ENCODE measurements around the gene ST6GALNAC5. TPM values are rescaled to one million over a fixed set of nuclear protein-coding genes. Genes with fewer than 3 reads are reported as not detected.

Gene ST6GALNAC5
- total RNA-seq, 3 donors from 2014 or later (not counting 1 experiment from before 2014, with no cell fraction given) = not detected

GRCh38 chr1:77084457-77084856 is 217.2 kb downstream of the ST6GALNAC5 start:
- Mint-ChIP-seq H3K27ac (no peak overlapping the region), H3K9me3 (no peaks in the 10 kb centered on the region), H3K4me1 (no peaks in the 10 kb centered on the region), H3K4me3 (no peak overlapping the region), H3K27me3 (ENCODE audit: low read depth in 2 of 2) (peaks cover 0 to 9% of the 10 kb centered on the region in 2 donors), H3K36me3 (no peaks in the 10 kb centered on the region)
- ATAC-seq (no peak), DNase-seq (no peak)
- no peak for TF ChIP-seq CTCF (IDR thresholded peaks at IDR 0.05)
- Histone ChIP-seq H3K4me3 (ENCODE audit: low read length) (no peak overlapping the region), H3K36me3 (ENCODE audit: control insufficient read depth, insufficient read depth, low read length) (no peaks in the 10 kb centered on the region), H3K4me1 (ENCODE audit: control insufficient read depth, insufficient read depth, low read length) (no peaks in the 10 kb centered on the region), H3K27me3 (ENCODE audit: control insufficient read depth, insufficient read depth, low read length) (no peaks in the 10 kb centered on the region), H3K9me3 (ENCODE audit: control insufficient read depth, insufficient read depth, low read length) (no peaks in the 10 kb centered on the region), H3K27ac (ENCODE audit: low read length) (no peak overlapping the region)
- WGBS (ENCODE audit: insufficient coverage) = 93% methylated on average over 2 of the region's 2 CpGs
- intact Hi-C loops (cut with micrococcal nuclease) = no loop called here

- Histone ChIP-seq H3K27me3 (ENCODE audit: control insufficient read depth, insufficient read depth, low read length) (no peaks in the 10 kb centered on the region), H3K4me3 (ENCODE audit: low read length) (no peak overlapping the region), H3K36me3 (ENCODE audit: control insufficient read depth, insufficient read depth, low read length) (no peaks in the 10 kb centered on the region), H3K27ac (ENCODE audit: low read length) (no peak overlapping the region), H3K9me3 (ENCODE audit: control insufficient read depth, insufficient read depth, low read length) (no peaks in the 10 kb centered on the region), H3K4me1 (ENCODE audit: control insufficient read depth, insufficient read depth, low read length) (no peaks in the 10 kb centered on the region)
- Mint-ChIP-seq H3K4me1 (no peaks in the 10 kb centered on the region), H3K27me3 (ENCODE audit: low read depth in 2 of 2) (peaks cover 0 to 3% of the 10 kb centered on the region in 2 donors), H3K9me3 (no peaks in the 10 kb centered on the region), H3K36me3 (no peaks in the 10 kb centered on the region), H3K4me3 (no peak overlapping the region), H3K27ac (no peak overlapping the region)
- ATAC-seq (no peak), DNase-seq (no peak)
- no CpG with 5 or more reads among the region's 1 CpG for whole genome bisulfite sequencing (ENCODE audit: insufficient coverage)
- no peak for TF ChIP-seq CTCF (IDR thresholded peaks at IDR 0.05)
- intact Hi-C loops (cut with micrococcal nuclease) = no loop called here
Observed at GRCh38 chr1:77085109-77085508, 217.8 kb downstream of the ST6GALNAC5 start.

- no peaks in the 10 kb centered on the region for H3K36me3 ChIP-seq (ENCODE audit: control insufficient read depth, insufficient read depth, low read length)
- no peak overlapping the region for H3K4me3 Mint-ChIP-seq
- no peak for TF ChIP-seq CTCF (IDR thresholded peaks at IDR 0.05)
- 27% methylated on average over 2 of the region's 2 CpGs for WGBS (ENCODE audit: insufficient coverage)
- H3K36me3 Mint-ChIP-seq = no peaks in the 10 kb centered on the region
- H3K27ac ChIP-seq (ENCODE audit: low read length) = no peak overlapping the region
- H3K4me1 ChIP-seq (ENCODE audit: control insufficient read depth, insufficient read depth, low read length) = no peaks in the 10 kb centered on the region
- ATAC-seq (no peak), DNase-seq (no peak)
- intact Hi-C loops (cut with micrococcal nuclease) = no loop called here
- no peaks in the 10 kb centered on the region for H3K9me3 Mint-ChIP-seq
- no peaks in the 10 kb centered on the region for H3K4me1 Mint-ChIP-seq
- H3K27me3 Mint-ChIP-seq (ENCODE audit: low read depth in 2 of 2) = no peaks in the 10 kb centered on the region
- H3K4me3 ChIP-seq (ENCODE audit: low read length) = no peak overlapping the region
- H3K27ac Mint-ChIP-seq = no peak overlapping the region
- H3K9me3 ChIP-seq (ENCODE audit: control insufficient read depth, insufficient read depth, low read length) = no peaks in the 10 kb centered on the region
- H3K27me3 ChIP-seq (ENCODE audit: control insufficient read depth, insufficient read depth, low read length) = no peaks in the 10 kb centered on the region
Observed at GRCh38 chr1:77089756-77090155, 222.5 kb downstream of the ST6GALNAC5 start.

DNA sequence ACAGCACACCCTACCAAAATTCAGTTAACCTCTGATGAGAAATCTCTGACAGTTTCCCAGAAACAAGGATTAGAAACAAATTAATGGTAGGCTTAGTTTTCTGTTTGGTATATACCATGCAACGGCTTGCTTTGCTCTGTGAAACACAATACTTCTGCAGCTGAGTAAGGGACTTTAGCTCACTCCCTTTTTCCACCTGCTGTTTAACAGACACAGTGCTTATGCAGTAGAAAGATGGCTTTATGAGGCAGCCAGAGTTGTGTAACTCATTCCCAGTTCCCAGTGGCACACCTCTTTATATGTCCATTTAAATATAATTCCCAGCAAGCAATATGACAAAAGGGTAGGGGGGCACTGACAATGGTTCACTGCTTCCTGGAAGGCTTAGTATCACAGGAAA is 228.0 kb downstream of the ST6GALNAC5 start:
- H3K27ac ChIP-seq (ENCODE audit: low read length) = no peak overlapping the region
- no peak overlapping the region for H3K4me3 Mint-ChIP-seq
- no peaks in the 10 kb centered on the region for H3K36me3 ChIP-seq (ENCODE audit: control insufficient read depth, insufficient read depth, low read length)
- no peaks in the 10 kb centered on the region for H3K36me3 Mint-ChIP-seq
- H3K4me3 ChIP-seq (ENCODE audit: low read length) = no peak overlapping the region
- 100% methylated on average over 1 of the region's 1 CpG for WGBS (ENCODE audit: insufficient coverage)
- no peaks in the 10 kb centered on the region for H3K27me3 ChIP-seq (ENCODE audit: control insufficient read depth, insufficient read depth, low read length)
- no peak overlapping the region for H3K27ac Mint-ChIP-seq
- DNase-seq = no peak
- no peaks in the 10 kb centered on the region for H3K9me3 ChIP-seq (ENCODE audit: control insufficient read depth, insufficient read depth, low read length)
- no peaks in the 10 kb centered on the region for H3K4me1 ChIP-seq (ENCODE audit: control insufficient read depth, insufficient read depth, low read length)
- no peak for ATAC-seq
- TF ChIP-seq CTCF (IDR thresholded peaks at IDR 0.05) = no peak
- no peaks in the 10 kb centered on the region for H3K4me1 Mint-ChIP-seq
- H3K9me3 Mint-ChIP-seq = no peaks in the 10 kb centered on the region
- intact Hi-C loops (cut with micrococcal nuclease) = no loop called here
- no peaks in the 10 kb centered on the region for H3K27me3 Mint-ChIP-seq (ENCODE audit: low read depth in 2 of 2)
